GM19035 (cell line): Measurements from ENCODE around the gene ZDHHC14.
"Not testable (repeated sequence)": the region's sequence is repeated elsewhere in the genome, so short reads cannot be mapped to it uniquely, and the experiment has no call there.

Experiments
- ATAC-seq: cut with Tn5 transposase; IDR thresholded peaks from one replicate; pipeline ENCODE4 v1.9.1; 2021; ENCODE audit not compliant: unreplicated experiment

The ZDHHC14 gene

GRCh38 chr6:157380779-157381561, at the start of gene ZDHHC14:
TSS of gene ZDHHC14 (plus strand) at chr6:157381190.
- peak; percentile 74 for ATAC-seq

GRCh38 chr6:157332813-157333212, 48.2 kb upstream of the ZDHHC14 start:
- no peak for ATAC-seq

DNA sequence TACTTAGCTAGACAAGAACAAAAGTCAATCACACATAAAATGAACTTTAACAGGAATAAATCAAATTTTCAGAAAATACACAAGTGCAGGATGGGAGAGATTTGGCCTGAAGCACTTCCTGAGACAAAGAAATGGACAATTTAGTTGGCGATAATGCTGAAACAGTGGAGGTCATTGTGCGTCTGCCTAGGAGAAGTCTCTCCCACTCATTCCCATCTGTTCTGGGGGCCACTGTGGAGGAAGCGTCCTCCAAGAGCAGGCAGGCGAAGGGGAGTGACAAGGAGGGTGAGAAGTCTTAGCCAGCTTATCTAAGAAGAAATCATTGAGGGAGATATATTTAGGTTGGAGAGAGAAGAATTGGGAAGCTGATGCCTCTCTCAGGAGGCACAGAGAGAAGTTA, 47.5 kb upstream of the ZDHHC14 start:
- ATAC-seq: no peak

DNA sequence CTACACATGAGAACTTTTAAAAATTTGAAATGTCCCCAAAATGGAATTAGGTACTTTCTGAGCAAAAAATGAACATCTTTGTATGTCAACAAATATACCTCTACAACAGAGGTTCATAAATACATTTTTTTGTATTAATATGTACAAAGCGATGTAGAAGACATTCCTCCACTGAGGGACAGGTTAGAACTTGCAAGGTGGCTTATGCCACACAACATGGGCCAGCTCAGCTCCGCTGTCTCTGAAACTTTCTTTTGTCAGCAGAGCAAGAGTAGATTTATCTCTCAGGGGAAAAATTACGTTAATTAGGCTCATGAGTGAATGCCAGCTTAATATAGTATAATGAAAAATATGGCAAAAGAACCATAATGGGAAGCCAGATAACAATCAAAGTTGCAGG, 47.0 kb upstream of the ZDHHC14 start:
- no peak for ATAC-seq

DNA sequence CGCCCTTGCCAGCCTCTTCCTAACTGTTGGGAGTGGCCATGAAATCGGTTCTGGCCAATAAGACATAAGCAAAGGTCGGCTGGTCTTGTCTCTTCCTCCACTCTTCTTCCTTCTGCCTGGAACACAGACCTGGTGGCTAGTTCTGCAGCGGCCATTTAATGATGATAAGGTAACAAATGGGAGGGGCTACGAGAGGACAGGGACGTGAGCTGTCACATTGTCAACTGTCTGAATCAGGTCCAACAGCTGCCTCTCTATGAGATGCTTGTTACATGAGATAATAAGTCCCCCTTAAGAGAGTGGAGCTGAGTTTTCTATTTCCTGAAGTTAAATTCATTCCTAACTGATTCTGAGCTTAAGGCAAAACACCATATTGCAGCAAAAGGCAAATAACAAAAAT, 45.2 kb upstream of the ZDHHC14 start:
- ATAC-seq: no peak

GRCh38 chr6:157337276-157337675, 43.7 kb upstream of the ZDHHC14 start:
- not testable (repeated sequence) for ATAC-seq

GRCh38 chr6:157337751-157338150, 43.2 kb upstream of the ZDHHC14 start:
- ATAC-seq: no peak

DNA sequence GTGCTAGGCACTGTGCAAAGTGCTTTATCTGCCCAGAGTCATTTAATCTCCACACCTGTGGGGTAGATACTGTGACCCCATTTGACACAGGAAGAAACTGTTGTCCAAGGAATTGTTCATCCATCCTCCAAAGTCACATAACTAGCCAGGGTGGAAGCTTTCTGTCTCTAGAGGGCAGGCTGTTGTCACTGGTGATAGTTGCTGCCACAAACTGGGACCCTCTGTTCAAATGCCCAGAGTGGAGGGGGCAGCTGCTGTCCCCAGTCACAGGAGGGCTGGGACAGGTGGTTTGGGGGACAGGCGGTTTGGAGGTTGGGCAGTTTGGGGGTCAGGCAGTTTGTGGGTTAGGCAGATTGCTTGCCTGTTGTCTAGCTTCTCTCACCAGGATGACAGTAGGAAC, 41.6 kb upstream of the ZDHHC14 start:
- no peak for ATAC-seq

GRCh38 chr6:157343732-157344131, 37.3 kb upstream of the ZDHHC14 start:
- ATAC-seq: no peak

GRCh38 chr6:157346373-157346772, 34.6 kb upstream of the ZDHHC14 start:
- no peak for ATAC-seq

DNA sequence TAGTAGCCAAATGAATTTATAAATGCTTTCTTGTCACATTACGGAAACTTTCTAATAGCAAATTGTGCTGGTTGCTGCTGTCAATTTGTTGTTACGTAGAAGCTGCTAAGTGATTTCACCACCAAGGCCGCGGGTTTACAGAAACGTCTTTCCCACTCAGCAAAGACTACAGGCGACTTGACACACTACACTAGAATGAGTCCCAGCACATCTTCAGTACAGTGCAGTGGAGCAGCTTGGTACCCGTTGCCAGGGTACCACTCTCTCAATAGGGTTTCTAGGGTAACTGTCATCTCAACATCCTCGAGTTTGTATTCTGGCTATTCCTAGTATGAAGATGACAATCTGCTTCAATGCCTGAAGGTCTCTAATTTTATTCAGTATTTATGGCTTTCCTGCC, 22.7 kb upstream of the ZDHHC14 start:
- no peak for ATAC-seq

- ATAC-seq: no peak
These were observed 19.1 kb upstream of the ZDHHC14 start for GRCh38 chr6:157361886-157362285.

- no peak for ATAC-seq
These were observed 16.3 kb upstream of the ZDHHC14 start for GRCh38 chr6:157364705-157365104.

- no peak for ATAC-seq
These were observed 14.3 kb upstream of the ZDHHC14 start for GRCh38 chr6:157366648-157367047.

DNA sequence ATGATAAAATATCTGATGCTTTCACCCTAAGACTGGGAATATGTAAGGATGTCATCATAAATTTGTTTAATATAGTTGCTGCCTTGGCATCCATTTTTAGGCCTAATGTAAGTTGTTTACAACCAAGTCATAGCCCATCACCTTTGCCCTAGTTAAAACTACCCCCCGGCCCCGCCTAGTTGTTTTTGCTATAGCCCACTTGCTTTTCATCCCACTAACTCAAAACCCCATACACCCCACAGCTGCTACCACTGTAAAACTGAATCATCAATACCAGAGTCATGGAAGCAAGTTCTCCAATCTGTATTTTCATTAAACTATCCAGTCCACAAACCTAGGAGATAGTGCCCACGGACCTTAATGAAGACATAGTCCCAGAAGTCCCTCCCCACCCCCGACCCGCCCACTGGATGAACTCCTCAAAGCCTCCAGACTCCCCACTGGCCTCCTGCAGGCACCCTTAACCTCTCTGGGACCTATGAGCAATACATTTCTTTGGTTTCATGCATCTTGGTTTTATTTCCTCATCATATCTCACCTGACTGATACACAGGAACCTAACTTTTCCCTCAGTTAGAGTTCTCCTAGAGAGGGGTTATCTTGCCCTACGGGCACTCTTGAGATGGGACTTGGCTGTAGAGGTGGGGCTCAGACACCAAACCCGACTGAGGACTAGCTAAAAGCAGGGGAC, 12.5 kb upstream of the ZDHHC14 start:
- no peak for ATAC-seq

- ATAC-seq: no peak
These were observed 10.2 kb upstream of the ZDHHC14 start for GRCh38 chr6:157370755-157371154.

DNA sequence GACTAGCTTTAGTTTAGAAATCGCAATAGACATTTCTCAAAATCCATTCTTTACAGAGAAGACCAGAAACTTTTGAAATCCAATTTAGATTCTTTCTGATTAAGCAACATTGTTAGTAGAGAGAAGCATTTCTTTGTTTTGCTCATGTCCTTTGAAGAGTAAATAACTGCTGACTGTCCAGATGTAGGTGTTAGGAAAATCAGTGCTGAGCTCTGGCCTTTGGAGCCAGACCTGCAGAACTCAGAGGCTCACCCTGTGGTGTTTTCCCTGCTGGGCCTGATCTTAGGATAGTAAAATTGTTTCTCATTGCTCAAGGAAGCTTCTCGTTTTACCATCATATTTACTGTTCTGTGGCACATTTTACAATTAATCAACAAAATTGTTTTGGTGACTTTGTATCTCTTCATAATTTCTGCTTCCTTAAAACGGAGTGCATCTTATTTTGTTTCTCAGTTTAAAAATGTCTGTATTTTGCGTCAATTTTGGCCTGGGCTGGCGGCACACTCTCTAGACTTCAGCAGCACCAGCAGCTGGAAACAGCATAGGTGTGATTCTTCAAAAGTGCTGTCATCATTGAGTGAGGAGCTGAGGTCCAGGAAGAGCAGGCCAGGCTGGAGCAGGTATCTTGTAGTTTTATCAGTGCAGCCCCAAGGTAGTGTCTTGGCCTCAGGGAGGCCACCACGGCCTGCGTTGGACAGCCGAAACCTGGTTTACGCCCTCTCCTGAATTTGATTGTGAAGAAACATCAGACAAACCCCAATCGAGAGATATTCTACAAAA, 8.3 kb upstream of the ZDHHC14 start:
- no peak for ATAC-seq

DNA sequence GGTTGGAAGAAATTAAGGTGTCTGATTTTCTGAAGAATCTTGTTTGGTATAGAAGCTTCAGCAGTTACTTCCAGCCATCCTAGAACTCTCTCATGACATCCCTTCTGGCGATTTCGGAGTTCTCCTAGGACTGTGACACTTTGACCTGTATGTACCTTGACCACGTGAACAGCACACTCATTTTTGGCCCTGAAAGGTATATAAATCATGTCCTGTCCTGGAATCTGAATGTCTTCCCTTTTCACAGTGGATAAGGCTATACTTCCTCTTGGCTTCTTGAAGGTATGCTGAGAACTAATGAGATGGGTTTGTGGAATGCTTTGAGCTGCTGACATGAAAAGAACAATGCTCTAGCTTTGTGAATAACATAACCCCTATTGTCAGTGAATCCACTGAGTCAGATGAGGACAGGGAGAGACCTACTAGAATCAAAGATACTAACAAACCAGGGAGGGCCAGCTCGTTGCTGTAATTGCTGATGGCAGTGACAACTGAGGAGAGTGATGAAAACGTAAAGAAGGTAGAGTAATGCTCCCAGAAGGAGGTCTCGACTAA, 6.0 kb upstream of the ZDHHC14 start:
- ATAC-seq: no peak

DNA sequence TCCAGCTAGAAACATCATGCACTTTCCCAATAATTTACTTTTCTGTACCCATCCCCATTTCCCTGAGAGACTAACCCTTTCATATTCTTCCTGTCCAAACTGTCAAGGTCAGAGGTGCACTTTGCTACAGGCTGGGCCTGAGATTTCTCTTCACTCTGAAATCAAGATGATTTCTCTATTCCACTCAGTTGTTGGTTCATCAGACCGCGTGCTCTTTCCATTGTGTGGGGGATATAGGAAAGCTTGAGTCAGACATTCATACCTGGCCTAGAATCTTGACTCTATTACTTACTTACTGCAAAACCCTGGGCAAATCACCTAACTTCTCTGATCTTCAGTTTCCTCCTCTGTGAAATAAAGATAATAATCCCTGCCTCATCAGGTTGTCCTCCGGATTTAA, 4.7 kb upstream of the ZDHHC14 start:
- no peak for ATAC-seq

DNA sequence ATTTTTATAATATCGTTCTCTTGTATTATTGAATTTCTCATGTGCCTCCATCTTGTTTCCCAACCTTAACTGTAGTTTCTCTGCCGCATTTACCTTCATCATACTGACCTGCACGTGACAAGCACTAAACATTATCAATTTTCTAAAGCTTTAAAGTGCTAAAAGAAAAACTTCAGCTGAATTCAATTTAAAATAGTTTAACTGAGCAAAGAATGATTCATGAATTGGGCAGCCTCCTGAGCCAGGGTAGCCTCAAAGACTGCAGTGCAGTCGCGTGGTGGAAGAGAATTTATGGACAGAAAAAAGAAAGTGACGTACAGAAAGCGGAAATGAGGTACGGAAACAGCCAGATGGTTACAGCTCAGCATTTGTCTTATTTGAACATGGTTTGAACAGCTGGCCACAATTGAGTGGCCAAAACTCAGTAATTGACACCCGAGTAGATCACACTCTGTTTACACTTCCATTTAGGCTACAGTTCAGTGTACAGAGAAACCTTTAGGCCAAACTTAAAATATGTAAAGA, 4.2 kb upstream of the ZDHHC14 start:
- no peak for ATAC-seq
